HEK293 (cell line): Measurements from ENCODE around the gene DCLK3.

Experiments
- CTCF ChIA-PET: fragments of 350-600 bp; formaldehyde crosslinking; extraction: SDS; loops from one replicate; lab custom pipeline; 2021; ENCODE audit warnings: antibody characterized with exemption; lab: Yijun Ruan, JAX
- POLR2A ChIA-PET: fragments of 300-600 bp; formaldehyde crosslinking; extraction: SDS; loops from one replicate; lab custom pipeline; 2020; ENCODE audit warnings: antibody characterized with exemption, inconsistent platforms; lab: Yijun Ruan, JAX
- H3K27ac ChIP-seq: fragments of 200-500 bp; sonication (Bioruptor generic); 2 replicates; pipeline ENCODE4 v1.5.1; 2014; ENCODE audit warnings: low read depth, low read length, control low read depth, inconsistent platforms; ENCODE audit errors: extremely low read depth
- H3K36me3 ChIP-seq, 2 experiments: fragments of 200-500 bp in 1 of 2; sonication (Bioruptor generic) in 1 of 2; 1 replicate in 1 of 2; 2 replicates in 1 of 2; pipeline ENCODE4 v1.5.1; 2014 to 2017; ENCODE audit warnings: inconsistent platforms in 2 of 2, low read length in 2 of 2; ENCODE audit not compliant: control insufficient read depth in 2 of 2, insufficient read depth in 1 of 2
- H3K4me1 ChIP-seq: fragments of 200-500 bp; sonication (Bioruptor generic); 2 replicates; pipeline ENCODE4 v1.5.1; 2014; ENCODE audit warnings: mild to moderate bottlenecking, low read length, inconsistent platforms; ENCODE audit not compliant: control insufficient read depth, insufficient read depth
- H3K4me3 ChIP-seq: 2 replicates; pipeline ENCODE4 v1.5.1; 2011; ENCODE audit warnings: low read depth, mild to moderate bottlenecking, control low read depth, low read length, moderate library complexity
- H3K9me3 ChIP-seq: fragments of 200-500 bp; sonication (Bioruptor generic); 2 replicates; pipeline ENCODE4 v1.5.1; 2014; ENCODE audit warnings: low read depth, low read length, inconsistent platforms; ENCODE audit not compliant: control insufficient read depth, insufficient read depth
- MYNN ChIP-seq: fragments of 450-650 bp; formaldehyde crosslinking; IDR thresholded peaks from 2 replicates; pipeline ENCODE4 v1.5.1; 2016; ENCODE audit warnings: missing biosample characterization, missing genetic modification characterization, borderline replicate concordance
- OVOL3 ChIP-seq: fragments of 450-650 bp; formaldehyde crosslinking; IDR thresholded peaks from 2 replicates; pipeline ENCODE4 v1.5.1; 2016; ENCODE audit warnings: missing biosample characterization, missing genetic modification characterization
- ZBTB17 ChIP-seq: fragments of 450-650 bp; formaldehyde crosslinking; IDR thresholded peaks from 2 replicates; pipeline ENCODE4 v1.5.1; 2016; ENCODE audit warnings: missing biosample characterization, missing genetic modification characterization
- ZEB2 ChIP-seq: fragments of 450-650 bp; formaldehyde crosslinking; IDR thresholded peaks from 2 replicates; pipeline ENCODE4 v1.5.1; 2016; ENCODE audit warnings: missing biosample characterization, missing genetic modification characterization
- ZIC2 ChIP-seq: fragments of 450-650 bp; formaldehyde crosslinking; IDR thresholded peaks from 2 replicates; pipeline ENCODE4 v1.5.1; 2016; ENCODE audit warnings: missing biosample characterization, missing genetic modification characterization
- ZNF184 ChIP-seq: fragments of 450-650 bp; IDR thresholded peaks from 2 replicates; pipeline ENCODE4 v1.5.1; 2018; ENCODE audit warnings: missing biosample characterization, mild to moderate bottlenecking, missing genetic modification characterization
- ZNF19 ChIP-seq: fragments of 450-650 bp; formaldehyde crosslinking; IDR thresholded peaks from 2 replicates; pipeline ENCODE4; 2016; ENCODE audit warnings: missing biosample characterization, missing genetic modification characterization, low read depth
- ZNF266 ChIP-seq: fragments of 450-650 bp; formaldehyde crosslinking; IDR thresholded peaks from 2 replicates; pipeline ENCODE4 v1.5.1; 2016; ENCODE audit warnings: missing biosample characterization, missing genetic modification characterization, low read depth
- ZNF274 ChIP-seq, 2 experiments: fragments of 200-500 bp in 1 of 2; fragments of 450-650 bp in 1 of 2; sonication (Bioruptor generic) in 1 of 2; formaldehyde crosslinking in 1 of 2; IDR thresholded peaks; 2 replicates each; pipeline versions ENCODE4 v1.5.1 to v1.6.1; 2014 to 2016; ENCODE audit warnings: borderline replicate concordance in 1 of 2, inconsistent platforms in 1 of 2, low read length in 1 of 2, missing biosample characterization in 1 of 2, missing genetic modification characterization in 1 of 2
- ZNF311 ChIP-seq: fragments of 450-650 bp; formaldehyde crosslinking; IDR thresholded peaks from 2 replicates; pipeline ENCODE4 v1.5.1; 2017; ENCODE audit warnings: missing biosample characterization, missing genetic modification characterization, borderline replicate concordance
- ZNF341 ChIP-seq: fragments of 450-650 bp; formaldehyde crosslinking; IDR thresholded peaks from 2 replicates; pipeline ENCODE4; 2016; ENCODE audit warnings: low read depth, missing biosample characterization, missing genetic modification characterization
- ZNF350 ChIP-seq: fragments of 450-650 bp; formaldehyde crosslinking; IDR thresholded peaks from 2 replicates; pipeline ENCODE4 v1.5.0; 2017; ENCODE audit warnings: missing biosample characterization, mild to moderate bottlenecking, missing genetic modification characterization
- ZNF366 ChIP-seq: fragments of 450-650 bp; formaldehyde crosslinking; conservative IDR thresholded peaks from 2 replicates; pipeline ENCODE4 v1.5.1; 2016; ENCODE audit warnings: missing biosample characterization, missing genetic modification characterization
- ZNF391 ChIP-seq: fragments of 450-650 bp; formaldehyde crosslinking; IDR thresholded peaks from 2 replicates; pipeline ENCODE4 v1.5.1; 2016; ENCODE audit warnings: low read depth, missing biosample characterization, missing genetic modification characterization, borderline replicate concordance
- ZNF433 ChIP-seq: fragments of 450-650 bp; formaldehyde crosslinking; IDR thresholded peaks from 2 replicates; pipeline ENCODE4 v1.5.1; 2016; ENCODE audit warnings: missing biosample characterization, missing genetic modification characterization, low read depth
- ZNF514 ChIP-seq: fragments of 450-650 bp; formaldehyde crosslinking; IDR thresholded peaks from 2 replicates; pipeline ENCODE4 v1.5.1; 2016; ENCODE audit warnings: missing biosample characterization, missing genetic modification characterization
- ZNF521 ChIP-seq: fragments of 450-650 bp; formaldehyde crosslinking; IDR thresholded peaks from 2 replicates; pipeline ENCODE4 v1.5.1; 2017; ENCODE audit warnings: missing biosample characterization, mild to moderate bottlenecking, missing genetic modification characterization
- ZNF549 ChIP-seq: fragments of 450-650 bp; IDR thresholded peaks from 2 replicates; pipeline ENCODE4 v1.5.1; 2018; ENCODE audit warnings: missing biosample characterization, missing genetic modification characterization, mild to moderate bottlenecking, inconsistent platforms, moderate library complexity
- ZNF76 ChIP-seq: fragments of 450-650 bp; formaldehyde crosslinking; IDR thresholded peaks from 2 replicates; pipeline ENCODE4; 2016; ENCODE audit warnings: low read depth, missing biosample characterization, missing genetic modification characterization, borderline replicate concordance
- ZNF830 ChIP-seq: fragments of 450-650 bp; IDR thresholded peaks from 2 replicates; pipeline ENCODE4 v1.5.0; 2018; ENCODE audit warnings: missing biosample characterization, missing genetic modification characterization, low read depth, mild to moderate bottlenecking, moderate library complexity
- TF ChIP-seq, protein P1 (sequence below): fragments of 450-650 bp; formaldehyde crosslinking; IDR thresholded peaks from 2 replicates; pipeline ENCODE4 v1.5.0; 2017; ENCODE audit warnings: missing biosample characterization, missing genetic modification characterization, borderline replicate concordance
- TF ChIP-seq, protein P2 (sequence below): fragments of 450-650 bp; formaldehyde crosslinking; IDR thresholded peaks from 2 replicates; pipeline ENCODE4 v1.5.1; 2016; ENCODE audit warnings: missing biosample characterization, missing genetic modification characterization
- TF ChIP-seq, protein P3 (sequence below): fragments of 450-650 bp; formaldehyde crosslinking; IDR thresholded peaks from 2 replicates; pipeline ENCODE4 v1.5.1; 2017; ENCODE audit warnings: missing biosample characterization, missing genetic modification characterization
- TF ChIP-seq, protein P4 (sequence below): fragments of 450-650 bp; formaldehyde crosslinking; IDR thresholded peaks from 2 replicates; pipeline ENCODE4 v1.5.1; 2016; ENCODE audit warnings: missing biosample characterization, missing genetic modification characterization

The DCLK3 gene

DNA sequence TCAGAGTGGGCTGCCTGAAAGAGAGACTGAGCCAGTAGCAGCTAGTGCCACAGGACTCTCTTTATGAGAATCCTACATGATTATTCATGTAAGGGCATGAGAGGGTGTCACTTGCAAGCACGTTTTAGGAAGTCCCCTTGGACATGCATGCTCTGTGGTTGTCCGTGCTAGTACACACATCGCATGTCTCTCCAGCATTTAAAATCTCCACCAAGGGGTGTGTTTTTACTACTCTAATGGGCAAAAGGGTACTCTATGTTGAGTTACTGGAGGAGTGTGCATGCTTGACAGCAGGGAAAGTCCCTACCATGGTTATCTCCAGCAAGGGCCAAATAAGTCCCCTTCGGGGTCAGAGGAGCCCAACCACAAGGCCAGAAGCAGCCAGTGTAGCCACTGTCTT, 70.7 kb downstream of the DCLK3 start (continued):
- TF ChIP-seq ZNF266 (no peak), ZNF433 (no peak), ZNF549 (tag by site-specific recombination) (no peak), ZNF350 (tag by site-specific recombination) (no peak), OVOL3 (tag by site-specific recombination) (no peak), ZNF184 (tag by site-specific recombination) (no peak), ZNF341 (no peak), ZNF274 (IDR thresholded peaks at IDR 0.05; ENCODE audit: low read length) (no peak), ZNF274 (tag by site-specific recombination; IDR thresholded peaks at IDR 0.05; ENCODE audit: borderline replicate concordance) (no peak), ZNF830 (tag by site-specific recombination) (no peak), ZNF76 (no peak), MYNN (tag by site-specific recombination) (no peak)
- TF ChIP-seq, protein P1, sequence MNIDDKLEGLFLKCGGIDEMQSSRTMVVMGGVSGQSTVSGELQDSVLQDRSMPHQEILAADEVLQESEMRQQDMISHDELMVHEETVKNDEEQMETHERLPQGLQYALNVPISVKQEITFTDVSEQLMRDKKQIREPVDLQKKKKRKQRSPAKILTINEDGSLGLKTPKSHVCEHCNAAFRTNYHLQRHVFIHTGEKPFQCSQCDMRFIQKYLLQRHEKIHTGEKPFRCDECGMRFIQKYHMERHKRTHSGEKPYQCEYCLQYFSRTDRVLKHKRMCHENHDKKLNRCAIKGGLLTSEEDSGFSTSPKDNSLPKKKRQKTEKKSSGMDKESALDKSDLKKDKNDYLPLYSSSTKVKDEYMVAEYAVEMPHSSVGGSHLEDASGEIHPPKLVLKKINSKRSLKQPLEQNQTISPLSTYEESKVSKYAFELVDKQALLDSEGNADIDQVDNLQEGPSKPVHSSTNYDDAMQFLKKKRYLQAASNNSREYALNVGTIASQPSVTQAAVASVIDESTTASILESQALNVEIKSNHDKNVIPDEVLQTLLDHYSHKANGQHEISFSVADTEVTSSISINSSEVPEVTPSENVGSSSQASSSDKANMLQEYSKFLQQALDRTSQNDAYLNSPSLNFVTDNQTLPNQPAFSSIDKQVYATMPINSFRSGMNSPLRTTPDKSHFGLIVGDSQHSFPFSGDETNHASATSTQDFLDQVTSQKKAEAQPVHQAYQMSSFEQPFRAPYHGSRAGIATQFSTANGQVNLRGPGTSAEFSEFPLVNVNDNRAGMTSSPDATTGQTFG (tag by site-specific recombination) = no peak
- TF ChIP-seq, protein P2, sequence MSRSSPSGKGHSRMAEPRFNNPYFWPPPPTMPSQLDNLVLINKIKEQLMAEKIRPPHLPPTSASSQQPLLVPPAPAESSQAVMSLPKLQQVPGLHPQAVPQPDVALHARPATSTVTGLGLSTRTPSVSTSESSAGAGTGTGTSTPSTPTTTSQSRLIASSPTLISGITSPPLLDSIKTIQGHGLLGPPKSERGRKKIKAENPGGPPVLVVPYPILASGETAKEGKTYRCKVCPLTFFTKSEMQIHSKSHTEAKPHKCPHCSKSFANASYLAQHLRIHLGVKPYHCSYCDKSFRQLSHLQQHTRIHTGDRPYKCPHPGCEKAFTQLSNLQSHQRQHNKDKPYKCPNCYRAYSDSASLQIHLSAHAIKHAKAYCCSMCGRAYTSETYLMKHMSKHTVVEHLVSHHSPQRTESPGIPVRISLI (tag by site-specific recombination) = no peak

DNA sequence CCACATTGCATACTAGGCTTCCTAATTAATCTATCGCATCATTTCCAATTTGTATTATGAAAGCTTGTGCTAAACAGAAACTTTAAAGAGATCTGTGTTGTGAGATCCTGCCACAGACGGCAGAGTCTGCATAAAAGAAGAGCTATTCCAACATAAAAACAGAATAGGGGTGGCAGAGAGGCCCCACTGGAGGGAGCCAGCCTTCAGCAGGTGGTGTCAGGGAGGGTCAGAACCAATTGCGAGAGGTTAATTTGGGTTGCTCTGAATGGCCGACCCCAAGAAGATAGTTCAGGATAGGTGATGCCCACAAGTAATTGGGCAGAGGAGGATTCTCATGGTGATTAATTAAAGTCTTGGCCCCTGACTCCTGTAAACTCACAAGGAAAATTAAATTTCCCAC, 74.8 kb downstream of the DCLK3 start:
- POLR2A ChIA-PET = no interaction called here
- Histone ChIP-seq H3K4me3 (no peak overlapping the region), H3K27ac (no peak overlapping the region), H3K9me3 (no peaks in the 10 kb centered on the region), H3K36me3 (no peaks in the 10 kb centered on the region), H3K4me1 (no peaks in the 10 kb centered on the region)
- TF ChIP-seq ZNF514 (tag by site-specific recombination) (no peak), ZIC2 (tag by site-specific recombination) (no peak), ZNF391 (tag by site-specific recombination) (no peak), ZNF311 (tag by site-specific recombination) (no peak), ZNF366 (tag by site-specific recombination) (no peak), ZEB2 (tag by site-specific recombination) (no peak), ZBTB17 (tag by site-specific recombination) (no peak), ZNF521 (tag by site-specific recombination) (no peak), ZNF19 (tag by site-specific recombination) (no peak)
- TF ChIP-seq, protein P3, sequence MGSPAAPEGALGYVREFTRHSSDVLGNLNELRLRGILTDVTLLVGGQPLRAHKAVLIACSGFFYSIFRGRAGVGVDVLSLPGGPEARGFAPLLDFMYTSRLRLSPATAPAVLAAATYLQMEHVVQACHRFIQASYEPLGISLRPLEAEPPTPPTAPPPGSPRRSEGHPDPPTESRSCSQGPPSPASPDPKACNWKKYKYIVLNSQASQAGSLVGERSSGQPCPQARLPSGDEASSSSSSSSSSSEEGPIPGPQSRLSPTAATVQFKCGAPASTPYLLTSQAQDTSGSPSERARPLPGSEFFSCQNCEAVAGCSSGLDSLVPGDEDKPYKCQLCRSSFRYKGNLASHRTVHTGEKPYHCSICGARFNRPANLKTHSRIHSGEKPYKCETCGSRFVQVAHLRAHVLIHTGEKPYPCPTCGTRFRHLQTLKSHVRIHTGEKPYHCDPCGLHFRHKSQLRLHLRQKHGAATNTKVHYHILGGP (tag by site-specific recombination) = no peak
- TF ChIP-seq, protein P4, sequence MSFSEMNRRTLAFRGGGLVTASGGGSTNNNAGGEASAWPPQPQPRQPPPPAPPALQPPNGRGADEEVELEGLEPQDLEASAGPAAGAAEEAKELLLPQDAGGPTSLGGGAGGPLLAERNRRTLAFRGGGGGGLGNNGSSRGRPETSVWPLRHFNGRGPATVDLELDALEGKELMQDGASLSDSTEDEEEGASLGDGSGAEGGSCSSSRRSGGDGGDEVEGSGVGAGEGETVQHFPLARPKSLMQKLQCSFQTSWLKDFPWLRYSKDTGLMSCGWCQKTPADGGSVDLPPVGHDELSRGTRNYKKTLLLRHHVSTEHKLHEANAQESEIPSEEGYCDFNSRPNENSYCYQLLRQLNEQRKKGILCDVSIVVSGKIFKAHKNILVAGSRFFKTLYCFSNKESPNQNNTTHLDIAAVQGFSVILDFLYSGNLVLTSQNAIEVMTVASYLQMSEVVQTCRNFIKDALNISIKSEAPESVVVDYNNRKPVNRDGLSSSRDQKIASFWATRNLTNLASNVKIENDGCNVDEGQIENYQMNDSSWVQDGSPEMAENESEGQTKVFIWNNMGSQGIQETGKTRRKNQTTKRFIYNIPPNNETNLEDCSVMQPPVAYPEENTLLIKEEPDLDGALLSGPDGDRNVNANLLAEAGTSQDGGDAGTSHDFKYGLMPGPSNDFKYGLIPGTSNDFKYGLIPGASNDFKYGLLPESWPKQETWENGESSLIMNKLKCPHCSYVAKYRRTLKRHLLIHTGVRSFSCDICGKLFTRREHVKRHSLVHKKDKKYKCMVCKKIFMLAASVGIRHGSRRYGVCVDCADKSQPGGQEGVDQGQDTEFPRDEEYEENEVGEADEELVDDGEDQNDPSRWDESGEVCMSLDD (tag by site-specific recombination) = no peak
- TF ChIP-seq, all 188 proteins: peak for 0
- CTCF ChIA-PET = interaction anchor here (1.0 kb wide), 1 partner anchor 12 kb away, joined by 3 read pairs; no protein-coding TSS in a partner anchor
